ENCODE results near the gene CPEB4.

The CPEB4 gene

DNA sequence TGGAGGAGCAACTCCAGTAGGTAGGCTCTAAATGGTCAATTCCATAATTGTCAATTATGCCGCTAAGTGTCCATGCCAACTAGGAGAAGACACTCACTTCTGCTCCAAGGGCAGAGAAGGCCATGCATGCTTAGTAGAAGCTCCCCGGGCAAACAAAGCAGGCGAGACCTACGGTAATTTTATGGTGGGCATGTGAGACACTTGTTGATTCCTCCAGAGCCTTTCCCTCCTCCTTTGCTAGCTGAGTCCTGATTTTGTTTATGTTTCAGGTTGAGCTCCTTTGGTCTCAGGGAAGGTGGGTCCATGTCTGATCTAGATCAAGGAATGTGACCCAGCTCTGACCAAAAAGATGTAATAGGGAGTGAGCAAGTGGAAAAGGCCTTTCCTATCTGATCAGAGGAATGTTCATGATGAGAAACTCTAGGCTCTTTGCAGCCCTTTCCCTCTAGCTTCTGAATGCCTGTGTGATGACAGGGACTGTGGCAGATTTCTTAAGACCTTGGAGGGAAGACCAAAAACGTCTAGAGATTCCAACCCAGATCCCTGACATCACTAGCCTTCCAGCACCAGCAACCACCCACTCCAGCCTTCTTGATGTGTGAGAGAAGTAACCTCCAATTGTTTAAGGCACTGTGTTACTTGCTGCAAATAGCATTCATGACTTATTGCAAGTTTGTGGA is 7.7 kb upstream of the CPEB4 start:
- no peak for DNase-seq (ENCODE audit: extremely low read depth, low read depth)
- no peak overlapping the region for H3K4me3 ChIP-seq (replicated peaks; ENCODE audit: low read depth, low read length)
- TF ChIP-seq, protein P1, sequence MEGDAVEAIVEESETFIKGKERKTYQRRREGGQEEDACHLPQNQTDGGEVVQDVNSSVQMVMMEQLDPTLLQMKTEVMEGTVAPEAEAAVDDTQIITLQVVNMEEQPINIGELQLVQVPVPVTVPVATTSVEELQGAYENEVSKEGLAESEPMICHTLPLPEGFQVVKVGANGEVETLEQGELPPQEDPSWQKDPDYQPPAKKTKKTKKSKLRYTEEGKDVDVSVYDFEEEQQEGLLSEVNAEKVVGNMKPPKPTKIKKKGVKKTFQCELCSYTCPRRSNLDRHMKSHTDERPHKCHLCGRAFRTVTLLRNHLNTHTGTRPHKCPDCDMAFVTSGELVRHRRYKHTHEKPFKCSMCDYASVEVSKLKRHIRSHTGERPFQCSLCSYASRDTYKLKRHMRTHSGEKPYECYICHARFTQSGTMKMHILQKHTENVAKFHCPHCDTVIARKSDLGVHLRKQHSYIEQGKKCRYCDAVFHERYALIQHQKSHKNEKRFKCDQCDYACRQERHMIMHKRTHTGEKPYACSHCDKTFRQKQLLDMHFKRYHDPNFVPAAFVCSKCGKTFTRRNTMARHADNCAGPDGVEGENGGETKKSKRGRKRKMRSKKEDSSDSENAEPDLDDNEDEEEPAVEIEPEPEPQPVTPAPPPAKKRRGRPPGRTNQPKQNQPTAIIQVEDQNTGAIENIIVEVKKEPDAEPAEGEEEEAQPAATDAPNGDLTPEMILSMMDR (IDR thresholded peaks at IDR 0.05; ENCODE audit: low read depth, low read length, missing control alignments): no peak

DNA sequence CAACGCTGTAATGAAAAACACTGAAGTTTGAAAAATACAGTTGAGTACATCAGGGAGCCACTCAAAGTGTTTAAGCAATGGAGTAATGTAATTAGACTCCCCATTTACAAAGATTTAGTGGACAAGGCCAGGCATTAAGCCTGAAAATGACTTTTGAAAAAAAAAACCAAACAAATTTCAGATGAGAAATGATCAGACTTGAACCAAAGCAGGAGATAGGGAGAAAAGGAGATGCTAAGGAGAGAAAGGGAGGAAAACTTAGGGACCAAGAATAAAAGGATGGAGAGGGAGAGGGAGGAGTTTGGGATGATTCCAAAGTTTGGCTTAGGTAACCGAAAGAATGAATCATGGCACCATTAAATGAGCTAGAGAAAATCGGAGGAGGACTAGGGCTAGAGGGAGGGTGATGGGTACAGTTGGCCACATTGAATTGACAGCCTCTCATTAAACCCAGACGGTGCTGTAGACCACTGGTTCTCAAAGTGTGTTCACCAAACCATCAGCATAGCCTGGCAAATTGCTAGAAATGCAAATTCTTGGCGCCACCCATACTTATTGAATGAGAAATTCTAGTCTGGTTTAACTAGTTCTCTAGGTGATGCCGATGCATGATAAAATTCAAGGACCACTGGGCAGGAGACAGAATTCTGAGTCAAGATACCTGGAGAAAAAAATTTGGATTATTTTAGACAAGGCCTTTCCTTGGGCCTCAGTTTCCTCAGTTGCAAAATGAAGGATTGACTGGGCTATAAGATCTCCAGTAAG is 6.2 kb upstream of the CPEB4 start:
- no peak overlapping the region for H3K4me3 ChIP-seq (replicated peaks; ENCODE audit: low read depth, low read length)

DNA sequence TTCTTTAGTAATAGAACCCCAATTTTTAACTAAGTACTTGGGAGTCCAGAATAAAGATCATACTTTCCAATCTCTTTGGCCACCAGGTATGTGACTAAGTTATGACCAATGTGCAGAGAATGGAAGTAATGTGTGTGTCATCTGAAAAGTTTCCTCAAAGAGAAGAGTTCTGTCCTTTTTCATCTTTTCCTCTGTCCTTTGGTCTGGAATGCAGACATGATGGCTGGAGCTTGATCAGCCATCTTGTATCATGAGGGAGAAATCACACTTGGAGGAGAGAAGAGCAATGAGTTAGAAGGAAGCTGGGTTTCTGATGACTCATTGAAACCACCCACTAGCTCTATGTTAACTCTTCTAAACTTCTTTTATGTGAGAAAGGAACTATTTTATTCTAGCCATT is 5.5 kb upstream of the CPEB4 start:
- TF ChIP-seq, protein P1 (IDR thresholded peaks at IDR 0.05; ENCODE audit: low read depth, low read length, missing control alignments): no peak
- DNase-seq (ENCODE audit: extremely low read depth, low read depth): no peak
- no peak overlapping the region for H3K4me3 ChIP-seq (replicated peaks; ENCODE audit: low read depth, low read length)

More for the DNA sequence above, 6.2 kb upstream of the CPEB4 start:
- no peak for DNase-seq (ENCODE audit: extremely low read depth, low read depth)
- TF ChIP-seq, protein P1 (IDR thresholded peaks at IDR 0.05; ENCODE audit: low read depth, low read length, missing control alignments): no peak

DNA sequence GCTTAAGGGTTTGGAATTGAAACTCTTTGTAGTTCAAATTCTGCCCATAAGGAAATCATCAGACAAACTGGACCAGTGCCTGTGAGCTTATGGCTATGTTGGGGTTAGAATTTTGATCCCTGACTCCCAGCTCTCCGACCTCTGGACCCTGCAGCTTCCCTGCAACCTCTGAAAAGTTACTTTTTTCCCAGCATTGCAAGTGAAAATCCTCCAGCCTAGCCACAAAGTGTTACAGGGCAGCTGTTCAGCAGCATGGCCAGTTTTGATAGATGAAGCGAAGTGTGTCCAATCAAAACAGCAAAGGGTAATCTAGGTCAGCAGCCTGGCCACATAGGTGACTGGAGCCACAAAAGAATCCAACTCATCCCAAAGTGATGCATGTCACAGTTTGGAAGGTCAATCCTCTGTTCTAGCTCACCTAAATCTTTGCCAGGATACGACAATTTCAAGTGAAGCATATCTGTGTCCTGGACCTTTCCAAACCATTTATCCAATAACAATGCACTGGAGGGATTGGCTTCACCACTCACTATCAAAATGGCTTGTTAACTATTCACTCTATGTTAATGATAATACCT is 4.7 kb upstream of the CPEB4 start:
- no peak for DNase-seq (ENCODE audit: extremely low read depth, low read depth)
- no peak overlapping the region for H3K4me3 ChIP-seq (replicated peaks; ENCODE audit: low read depth, low read length)
- TF ChIP-seq, protein P1 (IDR thresholded peaks at IDR 0.05; ENCODE audit: low read depth, low read length, missing control alignments): no peak

DNA sequence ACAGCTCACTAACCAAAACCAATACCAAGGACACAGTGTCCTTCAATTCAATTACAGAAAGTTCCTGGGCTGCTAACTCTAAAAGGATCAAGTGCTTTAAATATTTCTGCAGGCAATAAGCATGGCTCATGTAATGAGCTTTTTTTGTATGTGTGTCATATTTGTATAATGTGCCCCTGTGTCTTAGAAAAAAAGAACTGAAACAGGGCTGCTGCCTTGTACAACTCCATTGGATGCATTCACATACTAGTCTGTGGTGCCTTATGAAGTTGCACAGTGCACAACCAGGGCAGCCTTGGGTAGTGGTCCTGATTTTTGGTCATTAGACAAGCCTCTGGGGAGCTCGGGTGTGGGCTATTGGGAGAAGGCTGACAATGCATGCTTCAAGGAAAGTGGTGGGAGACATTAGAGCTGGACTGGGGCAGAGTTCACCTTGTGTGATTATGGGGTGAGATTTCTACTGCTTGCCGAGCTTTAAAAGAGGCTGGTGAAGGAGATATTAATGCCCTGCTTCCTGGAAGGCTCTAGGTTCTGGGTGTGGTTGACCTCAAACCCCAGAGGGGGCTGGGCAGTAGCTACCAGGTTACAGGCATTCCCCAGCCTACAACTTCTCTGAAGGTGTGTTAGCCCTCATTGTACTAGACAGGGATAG is 3.6 kb upstream of the CPEB4 start:
- no peak for DNase-seq (ENCODE audit: extremely low read depth, low read depth)
- H3K4me3 ChIP-seq (replicated peaks; ENCODE audit: low read depth, low read length): no peak overlapping the region
- TF ChIP-seq, protein P1 (IDR thresholded peaks at IDR 0.05; ENCODE audit: low read depth, low read length, missing control alignments): no peak

DNA sequence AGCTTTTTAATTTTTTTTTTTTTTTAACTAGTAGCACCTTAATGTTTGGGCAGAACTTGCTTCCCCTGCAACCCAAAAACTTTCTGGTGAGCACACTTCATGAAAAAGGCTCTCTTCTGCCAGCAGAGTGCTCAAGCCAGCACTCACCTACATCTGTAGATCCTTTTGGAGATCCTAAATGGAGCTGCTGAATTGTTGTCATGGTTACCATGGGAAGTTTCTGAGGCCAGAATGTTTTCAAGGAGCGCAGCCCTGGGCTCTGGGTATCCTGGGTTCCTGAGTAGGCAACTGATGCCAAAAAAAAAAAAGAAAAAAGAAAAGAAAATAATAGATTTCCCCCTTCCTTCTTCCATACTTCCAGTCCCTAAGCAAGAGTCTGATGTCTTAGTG is 3.1 kb upstream of the CPEB4 start:
- no peak for DNase-seq (ENCODE audit: extremely low read depth, low read depth)
- H3K4me3 ChIP-seq (replicated peaks; ENCODE audit: low read depth, low read length): no peak overlapping the region
- TF ChIP-seq, protein P1 (IDR thresholded peaks at IDR 0.05; ENCODE audit: low read depth, low read length, missing control alignments): no peak
